Loucy (cell line): ENCODE results near the gene STT3A.

ENCODE experiments used
- CTCF ChIP-seq: fragments of 200-600 bp; sonication (generic); conservative IDR thresholded peaks from 2 replicates; pipeline ENCODE4 v1.5.1; 2014; ENCODE audit warnings: mild to moderate bottlenecking, antibody characterized with exemption, low read length
- EZH2phosphoT487 ChIP-seq: fragments of 200-600 bp; IDR thresholded peaks from 2 replicates; pipeline ENCODE4 v1.6.1; 2018; ENCODE audit warnings: antibody characterized with exemption, mild to moderate bottlenecking, moderate library complexity, borderline replicate concordance

- no peak for TF ChIP-seq CTCF
- no peak for TF ChIP-seq EZH2phosphoT487
Measured at GRCh38 chr11:125551835-125552342, 40.8 kb upstream of the STT3A start.
